Stimulated activated naive CD4-positive, alpha-beta T cell (primary cell): ENCODE data around the gene NTM.
A peak's percentile ranks its signal among the peaks of the same experiment; 100 is the strongest.

Experiments used
- DNase-seq, 6 experiments: peaks; one replicate each; lab custom pipeline; 2025; lab: John Stamatoyannopoulos, UW

The NTM gene

DNA sequence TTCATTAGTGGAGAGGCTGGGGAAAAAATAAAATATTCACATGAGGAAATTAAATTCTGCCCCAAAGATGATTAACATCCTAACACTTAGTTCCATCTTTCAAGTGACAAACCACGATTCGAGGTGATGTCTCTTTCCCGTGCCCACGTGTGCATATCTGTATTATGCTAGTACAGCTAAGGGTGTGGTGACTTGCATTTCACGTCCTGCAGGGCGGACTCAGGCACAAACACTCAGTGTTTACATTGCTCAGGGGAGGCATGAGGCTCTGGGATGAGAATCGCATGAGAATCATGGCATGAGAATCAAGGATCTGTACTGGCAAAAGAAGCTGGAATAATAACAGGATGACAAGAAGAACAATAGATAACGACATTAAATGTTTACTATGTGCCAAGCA, 179.4 kb downstream of the NTM start:
- no peak for DNase-seq

GRCh38 chr11:131560287-131560686, 189.9 kb downstream of the NTM start:
- DNase-seq, result no peak

- no peak for DNase-seq
Observed at GRCh38 chr11:131561501-131561900, 191.1 kb downstream of the NTM start.

DNA sequence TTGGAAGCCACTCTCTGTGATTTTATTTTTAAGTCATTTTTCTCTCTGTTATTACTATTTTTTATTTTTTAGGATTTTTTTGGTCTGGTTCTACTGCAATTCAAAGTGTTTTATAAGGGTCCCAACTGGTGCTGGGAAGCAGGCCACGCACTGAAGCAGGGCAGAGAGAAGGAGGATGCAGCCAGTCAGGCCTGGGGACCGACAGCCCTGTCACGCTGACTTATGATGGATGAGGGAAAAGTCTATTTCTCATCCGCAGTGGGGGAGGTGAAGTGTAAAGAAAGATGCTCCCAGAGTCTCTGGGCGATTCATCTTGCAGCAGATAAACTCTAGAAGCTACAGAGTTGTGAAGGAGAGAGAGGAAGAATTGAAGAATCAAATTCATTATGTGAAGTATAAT, 191.6 kb downstream of the NTM start:
- no peak for DNase-seq

GRCh38 chr11:131568318-131568717, 197.9 kb downstream of the NTM start:
- DNase-seq, result no peak

DNA sequence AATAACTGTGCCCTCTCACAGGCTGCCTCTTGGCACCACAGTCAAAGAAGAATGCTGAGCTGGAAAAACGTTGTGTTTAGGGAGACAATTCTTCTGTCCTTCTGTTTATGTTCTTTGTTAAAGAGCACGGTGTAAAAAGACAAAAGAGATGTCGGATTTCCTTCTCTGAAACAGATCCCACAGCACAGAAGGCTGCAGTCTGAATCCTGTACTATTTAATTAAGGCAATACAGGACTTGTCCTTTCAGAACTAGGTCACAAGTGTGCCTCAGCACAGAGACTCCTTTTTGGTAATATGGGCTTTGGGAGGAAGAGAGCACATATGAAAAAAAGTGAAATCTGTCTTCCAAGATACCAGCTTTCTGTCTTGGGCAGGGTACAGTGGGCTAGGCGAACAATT, 201.2 kb downstream of the NTM start:
- DNase-seq, result no peak

- DNase-seq, result no peak
Observed at GRCh38 chr11:131572423-131572822, 202.0 kb downstream of the NTM start.

DNA sequence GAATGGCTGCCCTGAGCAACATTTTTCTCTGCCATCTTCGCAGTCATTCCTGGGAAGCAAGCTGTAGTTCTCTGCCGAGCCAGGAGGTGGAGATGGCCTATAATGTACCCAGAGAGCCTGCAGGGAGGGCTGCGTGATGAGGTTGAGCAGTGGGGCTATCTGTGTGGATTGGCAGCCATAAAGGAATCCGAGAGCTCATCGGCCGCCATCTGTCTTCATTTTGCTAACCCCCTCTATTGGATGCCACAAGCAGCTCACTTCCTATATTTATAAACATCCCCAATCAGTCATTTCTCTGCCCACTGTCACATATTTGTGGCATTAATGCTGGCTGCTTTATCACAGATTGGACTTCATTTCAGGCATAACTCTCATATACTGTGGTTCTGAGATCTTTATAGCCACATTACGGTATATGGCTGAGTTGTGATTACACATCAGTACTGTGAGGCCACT, 209.5 kb downstream of the NTM start:
- DNase-seq, result no peak

GRCh38 chr11:131580476-131580875, 210.1 kb downstream of the NTM start:
- no peak for DNase-seq

DNA sequence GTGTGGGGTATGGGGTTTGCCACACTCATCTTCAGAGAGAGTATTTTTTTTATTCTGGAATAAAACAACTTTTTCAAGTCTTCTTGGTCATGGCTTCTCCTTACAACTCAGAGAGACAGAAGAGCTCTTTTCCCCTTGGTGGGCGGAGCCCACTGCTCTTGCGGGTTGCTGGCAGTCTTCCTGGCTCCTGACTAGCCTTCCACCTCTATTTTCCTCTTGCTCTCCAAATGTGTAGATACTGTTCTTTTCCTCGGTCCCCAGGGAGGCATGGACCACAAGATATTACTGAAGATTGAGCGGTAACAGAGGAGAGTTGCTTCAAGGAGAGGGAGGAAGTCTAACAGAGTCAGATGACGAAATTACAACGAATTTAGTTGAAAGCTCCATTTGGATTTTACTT, 210.6 kb downstream of the NTM start:
- DNase-seq, result no peak

DNA sequence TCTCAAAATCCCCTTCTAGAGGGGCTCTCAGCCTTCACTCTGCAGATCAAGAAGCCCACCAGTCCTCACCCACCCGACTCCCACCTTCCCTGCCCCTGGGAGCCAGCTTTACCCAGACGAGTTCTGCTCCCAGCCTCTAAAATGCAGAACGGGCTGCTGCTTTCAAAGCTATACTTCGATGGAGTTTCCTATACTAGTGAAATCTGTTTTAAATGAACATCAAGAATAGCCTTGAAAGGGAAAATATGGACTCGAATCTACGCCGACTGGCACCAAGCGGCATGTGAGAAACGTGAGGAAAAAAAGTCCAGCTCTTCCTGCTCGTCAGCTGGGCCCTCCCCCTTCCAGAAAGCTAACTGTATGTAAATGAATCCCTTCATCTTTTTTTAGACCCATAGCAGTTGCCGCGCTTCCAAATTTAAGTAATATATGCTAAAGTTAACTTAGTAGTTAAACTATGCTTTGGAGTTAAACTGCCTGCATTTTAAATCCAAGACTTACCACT, 211.7 kb downstream of the NTM start:
- DNase-seq, result no peak

DNA sequence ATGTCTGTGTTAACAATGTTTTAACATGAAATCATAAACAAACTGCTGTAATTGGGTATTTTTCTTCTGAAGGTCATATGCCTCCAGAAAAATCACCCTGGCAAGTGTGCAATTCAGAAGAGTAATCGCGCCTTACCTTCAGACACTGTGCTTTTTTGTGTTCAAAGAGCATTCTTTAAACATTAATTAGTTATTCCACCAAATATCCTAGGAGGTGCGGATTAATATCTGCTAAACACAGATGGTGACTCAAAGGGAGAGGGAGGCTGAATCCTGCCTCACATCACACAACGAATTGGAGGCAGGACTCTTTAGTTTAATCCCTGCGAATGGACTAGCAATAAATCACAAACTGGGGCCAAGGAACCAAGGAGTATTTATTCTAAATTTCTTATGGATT, 213.0 kb downstream of the NTM start:
- DNase-seq, result no peak

DNA sequence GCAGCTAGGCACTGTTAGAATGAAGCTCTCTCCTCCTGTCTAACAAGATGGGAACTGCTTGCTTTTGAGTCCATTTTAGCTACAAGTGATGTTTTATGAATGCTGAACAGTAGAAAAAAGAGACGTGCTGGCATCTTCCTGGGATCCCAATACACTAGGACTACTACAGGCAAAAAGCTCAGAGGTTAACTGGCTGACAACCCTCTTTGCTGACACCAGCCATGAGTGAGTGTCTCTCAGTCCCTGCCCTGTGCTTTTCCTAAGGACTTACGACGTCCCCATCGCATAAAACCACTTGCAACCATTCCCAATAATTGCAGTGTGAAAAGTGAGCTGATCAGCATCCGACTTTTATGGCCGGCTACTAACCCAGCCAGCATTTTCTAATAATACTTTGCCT, 213.5 kb downstream of the NTM start:
- DNase-seq, result no peak

- no peak for DNase-seq
Observed at GRCh38 chr11:131584785-131585592, 214.6 kb downstream of the NTM start.

GRCh38 chr11:131588057-131588456, 217.6 kb downstream of the NTM start:
- DNase-seq, result no peak

GRCh38 chr11:131591051-131591461, 220.6 kb downstream of the NTM start:
- DNase-seq, result no peak

GRCh38 chr11:131592152-131592551, 221.7 kb downstream of the NTM start:
- no peak for DNase-seq

DNA sequence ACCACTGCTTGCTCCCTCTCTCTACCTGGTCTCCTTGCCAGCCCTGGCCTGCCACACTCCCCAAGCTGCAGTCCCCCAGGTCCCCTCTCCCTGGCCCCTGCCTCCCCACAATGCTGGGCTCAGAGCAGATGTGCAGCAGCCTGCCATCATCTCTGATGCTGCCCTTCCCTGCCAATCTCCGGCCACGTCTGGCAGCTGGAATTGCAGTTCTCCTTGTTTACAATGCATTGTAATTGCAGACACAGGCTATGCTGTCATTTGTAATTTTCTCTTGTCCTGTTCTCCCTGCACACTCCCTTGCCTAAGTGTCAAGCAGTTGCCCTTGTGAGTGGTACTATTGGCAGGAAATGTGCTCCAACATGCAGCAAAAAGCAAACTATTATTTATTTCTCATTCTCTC, 222.3 kb downstream of the NTM start:
- DNase-seq, result peak in 1 of 6 experiments; percentile 1

DNA sequence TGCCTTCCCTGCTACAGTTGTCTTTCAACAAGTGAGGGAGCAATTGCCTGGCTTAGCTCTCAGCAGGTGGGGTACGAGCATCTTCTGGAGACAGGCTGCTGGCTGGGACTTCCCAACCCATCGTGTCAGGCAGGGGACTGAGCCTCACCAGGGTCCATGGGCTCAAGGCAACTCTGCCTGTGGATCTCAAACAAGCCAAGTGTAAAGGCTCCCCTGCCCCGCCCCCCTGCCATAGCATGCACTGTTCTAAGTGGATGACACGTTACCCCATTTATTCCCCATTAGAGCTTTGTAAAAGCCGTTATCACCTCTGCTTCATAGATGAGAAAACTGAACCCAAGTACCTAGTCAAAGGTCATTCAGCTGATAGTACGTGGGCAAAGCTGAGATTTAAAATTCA, 222.9 kb downstream of the NTM start:
- DNase-seq, result no peak

DNA sequence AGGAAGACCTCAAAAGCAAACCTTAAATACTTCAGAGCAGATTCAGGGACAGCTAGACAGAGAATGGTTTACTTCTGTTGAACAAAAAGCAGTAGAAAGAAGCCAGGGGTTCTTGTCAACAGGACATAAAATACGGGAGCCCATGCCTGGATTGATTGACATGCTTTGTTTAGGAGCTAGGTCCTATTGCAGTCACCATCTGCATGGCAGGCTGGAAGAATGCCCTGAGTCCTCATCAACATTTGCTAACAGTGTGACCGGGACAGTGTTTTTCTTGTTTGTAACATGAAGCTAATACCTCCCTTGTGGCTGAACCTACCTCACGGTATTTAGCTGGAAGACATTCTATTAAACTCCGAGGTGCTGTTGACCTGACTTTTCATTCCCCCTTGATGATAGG, 225.4 kb downstream of the NTM start:
- DNase-seq, result no peak

DNA sequence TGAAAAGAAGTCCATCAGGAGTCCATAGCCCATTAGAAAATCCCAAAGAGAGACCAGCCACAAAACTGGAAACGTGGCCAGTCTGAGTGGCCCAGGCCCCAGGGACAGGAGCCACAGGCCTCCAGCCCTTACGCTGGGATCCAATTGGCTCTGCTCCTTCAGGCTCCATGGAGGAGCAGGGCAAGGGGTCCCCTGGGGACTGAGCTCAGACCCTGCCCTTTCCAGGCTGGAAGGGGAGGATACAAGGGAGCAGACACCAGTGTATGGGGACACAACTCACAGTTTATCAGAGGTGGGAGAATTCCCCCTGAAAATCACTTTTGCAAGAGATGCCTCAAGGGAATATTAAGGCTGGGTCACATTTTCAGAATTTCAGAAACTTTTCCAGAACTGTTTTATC, 227.5 kb downstream of the NTM start:
- no peak for DNase-seq

DNA sequence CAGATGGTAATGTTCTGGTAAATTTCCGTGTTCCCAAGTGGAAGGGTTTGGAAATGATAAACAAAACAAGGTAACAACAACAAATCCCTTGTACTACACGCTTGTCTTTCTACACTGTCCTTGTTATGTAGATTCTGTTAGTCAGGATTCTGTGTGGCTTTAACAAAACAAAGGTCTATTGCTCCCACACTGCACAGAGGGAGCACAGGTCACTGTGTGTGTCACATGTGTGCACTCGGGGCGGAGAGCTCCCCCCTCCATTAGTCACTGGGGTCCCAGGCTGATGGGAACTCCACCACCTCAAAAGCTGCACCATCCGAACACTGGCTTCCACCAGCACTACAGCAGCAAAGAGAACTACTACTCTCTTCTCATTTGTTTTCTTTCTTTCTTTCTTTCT, 227.9 kb downstream of the NTM start:
- no peak for DNase-seq

DNA sequence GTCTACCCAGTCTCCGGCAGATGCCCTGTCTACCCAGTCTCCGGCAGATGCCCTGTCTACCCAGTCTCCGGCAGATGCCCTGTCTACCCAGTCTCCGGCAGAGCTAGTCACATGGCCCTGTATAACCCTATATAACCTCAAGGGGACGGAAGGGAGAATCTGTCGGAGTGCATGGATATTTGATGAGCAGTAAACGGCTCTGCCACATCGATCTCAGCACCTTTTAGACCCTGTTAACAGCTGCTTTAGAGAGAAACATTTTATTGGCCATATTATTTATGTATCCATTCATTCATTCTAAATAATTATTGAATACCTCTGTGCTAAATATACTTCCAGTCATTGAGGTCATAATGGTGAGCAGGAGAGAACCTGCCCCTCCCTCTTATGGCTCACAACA, 228.9 kb downstream of the NTM start:
- DNase-seq, result no peak

DNA sequence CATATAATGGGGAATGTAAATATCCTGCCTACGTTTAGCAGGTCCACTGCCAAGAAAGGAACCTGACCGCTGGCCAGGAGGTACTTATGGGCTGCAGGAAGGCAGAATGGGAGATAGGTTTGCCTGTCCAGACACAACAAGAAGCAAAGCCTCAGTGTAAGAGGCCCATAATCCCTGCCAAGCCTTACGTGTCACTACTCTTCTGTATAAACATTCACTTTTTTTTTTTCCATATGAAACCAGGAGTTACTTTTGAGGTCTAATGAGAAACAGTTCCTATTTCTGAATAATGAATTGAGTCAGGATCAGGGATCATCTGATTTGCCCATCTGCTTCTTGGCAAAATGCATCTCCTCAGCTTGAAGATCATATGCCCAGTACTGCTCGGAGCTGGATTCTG, 230.2 kb downstream of the NTM start:
- no peak for DNase-seq
